Bladder microvascular endothelial cell (primary cell): ENCODE data around the gene PCNP. TPM values are rescaled to one million over a fixed set of nuclear protein-coding genes. Genes with fewer than 3 reads are reported as not detected.

Experiments used
- total RNA-seq: library from RNA; depleted of rRNA; stranded (reverse); fragments of >200 nt; gene quantifications from 2 replicates; pipeline ENCODE4 v1.2.3, GENCODE V29; 2014

PCNP gene
- 59.9 and 79.7 TPM in 2 replicates for total RNA-seq

GRCh38 chr3:101573449-101574387 is at the start of gene PCNP:
Gene PCNP (plus strand): TSS chr3:101574180. CDS start chr3:101574216, 36 bp downstream.

GRCh38 chr3:101561630-101562328 is 12.2 kb upstream of the PCNP start, which contains the start of gene TRMT10C:
Gene TRMT10C (plus strand): TSS chr3:101561868. CDS start chr3:101564782, 2,914 bp downstream.

Other genes with a start within 250 kb of the PCNP start
- 8.3 and 32.2 TPM in 2 replicates for gene SENP7, start 61.0 kb upstream of the PCNP start, total RNA-seq
- gene TRMT10C, start 12.3 kb upstream of the PCNP start, total RNA-seq = 18.8 and 25.6 TPM in 2 replicates
- 12.8 and 30.5 TPM in 2 replicates for gene ZBTB11, start 103.0 kb downstream of the PCNP start, total RNA-seq
- gene RPL24, start 112.5 kb downstream of the PCNP start, total RNA-seq = 1,175 and 2,456 TPM in 2 replicates
- gene CEP97, start 150.4 kb downstream of the PCNP start, total RNA-seq = 5.2 and 12.3 TPM in 2 replicates
- gene NXPE3, start 205.0 kb downstream of the PCNP start, total RNA-seq = 5.0 and 9.9 TPM in 2 replicates